HG03139 (cell line): ENCODE measurements around the gene HYOU1.
"Not testable (repeated sequence)": the region's sequence is repeated elsewhere in the genome, so short reads cannot be mapped to it uniquely, and the experiment has no call there.

Experiments
- ATAC-seq: cut with Tn5 transposase; IDR thresholded peaks from one replicate; pipeline ENCODE4 v1.9.1; 2021; ENCODE audit not compliant: unreplicated experiment

Gene HYOU1

DNA sequence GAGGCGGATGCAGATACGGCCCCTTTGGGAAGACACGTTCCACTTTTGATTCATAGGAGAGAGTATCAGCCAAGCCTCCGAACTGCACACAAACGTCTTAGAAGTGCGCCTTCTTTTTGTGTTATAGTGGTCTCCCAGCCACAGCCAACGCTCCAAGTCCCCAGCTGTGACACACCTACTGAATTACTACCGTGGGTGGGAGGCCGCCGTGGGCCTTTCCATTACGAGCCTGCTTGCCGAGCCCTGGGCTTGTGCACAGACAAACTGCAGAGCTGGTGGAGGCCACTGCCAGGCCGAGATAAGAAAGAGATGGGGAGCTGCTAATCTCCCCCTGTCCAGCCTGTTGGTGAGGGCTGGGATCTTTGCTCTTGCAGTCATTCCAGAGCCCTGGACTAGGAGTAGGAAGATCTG is 28.4 kb upstream of the HYOU1 start:
- ATAC-seq = peak; percentile 16

DNA sequence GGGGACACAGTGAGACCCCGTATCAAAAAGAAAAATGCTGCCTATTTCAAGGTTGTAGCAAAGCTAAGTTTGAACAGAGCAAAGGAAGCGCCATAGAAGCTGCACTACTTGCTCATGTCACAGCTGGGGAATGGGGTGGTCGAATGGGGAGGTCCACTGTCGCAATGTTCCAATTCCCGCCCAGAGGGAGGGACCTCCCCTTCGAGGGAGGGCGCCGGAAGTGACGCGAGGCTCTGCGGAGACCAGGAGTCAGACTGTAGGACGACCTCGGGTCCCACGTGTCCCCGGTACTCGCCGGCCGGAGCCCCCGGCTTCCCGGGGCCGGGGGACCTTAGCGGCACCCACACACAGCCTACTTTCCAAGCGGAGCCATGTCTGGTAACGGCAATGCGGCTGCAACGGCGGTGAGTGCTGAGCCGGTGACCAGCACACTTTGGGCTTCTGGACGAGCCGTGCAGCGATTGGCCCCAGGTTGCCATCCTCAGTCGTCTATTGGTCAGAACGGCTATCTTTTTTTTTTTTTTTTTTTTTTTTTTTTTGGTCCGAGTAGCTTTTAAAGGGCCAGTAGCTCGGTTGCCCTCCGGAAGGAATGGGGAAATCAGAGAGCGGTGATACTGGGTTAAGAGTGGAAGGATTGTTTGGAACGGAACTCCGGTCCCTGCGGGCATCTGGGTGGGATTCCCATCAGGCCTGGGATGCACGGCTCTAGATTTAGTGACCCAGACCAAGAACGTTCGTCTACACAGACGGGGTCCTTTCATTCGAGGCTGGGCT is 27.8 kb upstream of the HYOU1 start, which contains the start of gene HMBS:
TSS of gene HMBS (plus strand) at position 219 of the 774 bp plus-strand sequence. CDS start at position 372, 153 bp downstream.
- ATAC-seq = peak; percentile 74

GRCh38 chr11:119081682-119082260 is 24.8 kb upstream of the HYOU1 start:
- no peak for ATAC-seq

GRCh38 chr11:119078675-119079420 is 21.8 kb upstream of the HYOU1 start:
- no peak for ATAC-seq

GRCh38 chr11:119077839-119078238 is 20.8 kb upstream of the HYOU1 start:
- ATAC-seq = no peak

GRCh38 chr11:119067371-119068222 is 10.6 kb upstream of the HYOU1 start, which contains the start of gene VPS11:
VPS11 (plus strand) TSS chr11:119067818; CDS start chr11:119067824, 6 bp downstream.
- ATAC-seq = peak; percentile 87

- ATAC-seq = no peak
Observed at GRCh38 chr11:119065369-119065768, 8.4 kb upstream of the HYOU1 start.

- ATAC-seq = no peak
Observed at GRCh38 chr11:119062779-119063178, 5.8 kb upstream of the HYOU1 start.

- no peak for ATAC-seq
Observed at GRCh38 chr11:119061256-119061655, 4.3 kb upstream of the HYOU1 start.

DNA sequence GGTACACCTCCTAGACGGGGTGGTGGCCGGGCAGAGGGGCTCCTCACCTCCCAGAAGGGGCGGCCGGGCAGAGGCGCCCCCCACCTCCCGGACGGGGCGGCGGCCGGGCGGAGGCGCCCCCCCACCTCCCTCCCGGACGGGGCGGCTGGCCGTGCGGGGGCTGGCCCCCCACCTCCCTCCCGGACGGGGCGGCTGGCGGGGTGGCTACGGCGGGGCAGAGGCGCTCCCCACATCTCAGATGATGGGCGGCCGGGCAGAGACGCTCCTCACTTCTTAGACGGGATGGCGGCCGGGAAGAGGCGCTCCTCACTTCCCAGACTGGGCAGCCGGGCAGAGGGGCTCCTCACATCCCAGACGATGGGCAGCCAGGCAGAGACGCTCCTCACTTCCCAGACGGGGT is 2.1 kb upstream of the HYOU1 start:
- not testable (repeated sequence) for ATAC-seq

DNA sequence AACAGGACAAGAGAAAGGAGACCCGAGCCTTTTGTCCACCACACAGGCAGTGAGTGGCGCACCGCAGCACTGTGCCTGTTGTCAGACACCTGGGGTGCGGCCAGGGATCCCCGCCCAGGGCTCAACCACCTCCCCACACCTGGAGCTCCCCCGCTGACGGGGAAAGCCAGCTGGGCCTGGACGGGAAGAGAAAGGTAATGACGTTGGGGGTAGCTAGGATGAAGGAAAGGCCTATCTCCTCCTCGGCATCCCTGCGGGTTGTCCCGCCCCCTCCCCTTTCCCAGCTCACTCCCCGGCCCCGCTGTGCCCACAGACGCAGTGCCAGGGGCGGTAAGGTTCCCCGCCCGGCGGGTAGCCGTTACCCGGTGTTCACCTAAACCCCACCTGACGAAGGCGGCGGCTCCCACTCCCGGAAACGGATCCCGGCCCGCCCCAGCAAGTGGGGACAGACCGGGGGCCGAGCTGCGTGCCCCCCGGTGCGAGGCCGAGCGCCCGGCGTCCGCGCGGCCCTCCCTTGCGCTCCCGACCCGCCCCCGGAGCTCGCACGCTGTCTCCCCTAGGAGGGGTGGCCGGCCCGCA is 495 bp downstream of the HYOU1 start:
- peak; percentile 15 for ATAC-seq

GRCh38 chr11:119055901-119056300 is 1.1 kb downstream of the HYOU1 start:
- no peak for ATAC-seq

- ATAC-seq = no peak
Observed at GRCh38 chr11:119054418-119054817, 2.6 kb downstream of the HYOU1 start.

DNA sequence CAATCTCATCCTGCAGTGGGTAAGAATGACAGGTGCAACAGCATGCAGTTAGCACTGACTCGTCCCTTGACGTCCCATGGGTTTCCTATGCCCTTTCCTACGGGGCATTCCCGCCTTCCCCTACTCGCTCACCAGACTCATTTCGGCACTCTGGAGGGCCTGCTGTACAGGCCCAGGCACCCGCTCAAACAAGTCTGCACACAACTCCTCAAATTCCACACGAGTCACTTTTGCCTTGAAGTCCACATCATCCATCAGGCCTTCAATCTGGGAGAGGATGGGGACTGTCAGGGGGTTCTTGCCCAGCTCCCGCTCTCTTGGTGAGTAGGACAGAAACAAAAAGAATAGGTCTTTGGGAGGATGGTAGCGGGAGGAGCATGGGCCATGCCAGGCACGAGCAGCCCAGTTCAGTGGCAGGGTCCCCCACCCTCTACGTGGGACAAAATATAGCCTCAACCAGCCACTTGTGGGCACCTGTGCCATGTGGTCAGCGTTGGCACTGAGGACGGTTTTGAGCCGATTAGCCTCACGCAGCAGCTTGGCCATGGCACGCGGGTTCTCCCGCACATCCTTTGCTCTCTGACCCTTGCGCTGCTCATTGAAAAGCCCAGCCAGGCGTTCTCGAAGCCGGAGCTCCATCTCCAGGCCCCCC is 4.7 kb downstream of the HYOU1 start:
- ATAC-seq = no peak

- ATAC-seq = peak; percentile 43
Observed at GRCh38 chr11:119051440-119052162, 5.4 kb downstream of the HYOU1 start.

DNA sequence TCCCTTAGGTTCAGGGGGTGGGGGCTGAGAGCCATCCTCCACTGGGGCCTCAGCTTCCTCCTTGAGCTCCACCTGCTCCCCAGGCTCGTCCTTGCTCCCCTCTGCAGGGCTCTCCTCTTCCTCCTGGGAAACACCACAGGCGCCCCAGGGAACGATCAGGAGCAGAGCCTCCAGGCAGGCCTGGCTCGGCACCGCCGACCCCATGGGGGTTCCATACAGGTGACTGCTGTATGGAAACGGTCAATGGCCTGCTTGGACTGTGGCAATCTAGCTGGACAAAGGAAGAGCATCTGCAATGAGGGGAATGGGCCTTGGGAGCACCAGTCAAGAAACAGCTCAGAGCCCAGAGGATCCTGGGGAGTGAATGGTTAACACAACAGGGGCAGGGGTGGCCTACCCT is 7.9 kb downstream of the HYOU1 start:
- ATAC-seq = no peak

DNA sequence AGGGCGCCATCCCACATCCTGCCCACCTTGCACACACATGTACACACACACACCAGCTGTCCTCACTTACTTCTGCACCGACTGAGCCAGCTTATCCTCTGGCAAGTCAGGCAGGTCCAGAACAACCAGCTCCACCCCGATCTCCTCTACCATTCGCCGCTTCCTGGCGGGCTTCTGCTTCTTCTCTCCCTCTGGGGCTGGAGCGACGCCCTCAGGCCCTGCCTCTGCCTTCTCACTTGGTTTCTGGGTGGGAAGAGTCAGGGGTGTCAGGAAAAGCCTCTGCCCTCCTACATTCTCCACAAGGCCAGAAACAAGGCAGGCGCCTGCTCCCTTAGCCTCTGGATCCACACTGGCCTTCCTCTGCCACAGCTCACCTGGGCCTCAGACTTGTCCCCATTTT is 8.4 kb downstream of the HYOU1 start:
- no peak for ATAC-seq

DNA sequence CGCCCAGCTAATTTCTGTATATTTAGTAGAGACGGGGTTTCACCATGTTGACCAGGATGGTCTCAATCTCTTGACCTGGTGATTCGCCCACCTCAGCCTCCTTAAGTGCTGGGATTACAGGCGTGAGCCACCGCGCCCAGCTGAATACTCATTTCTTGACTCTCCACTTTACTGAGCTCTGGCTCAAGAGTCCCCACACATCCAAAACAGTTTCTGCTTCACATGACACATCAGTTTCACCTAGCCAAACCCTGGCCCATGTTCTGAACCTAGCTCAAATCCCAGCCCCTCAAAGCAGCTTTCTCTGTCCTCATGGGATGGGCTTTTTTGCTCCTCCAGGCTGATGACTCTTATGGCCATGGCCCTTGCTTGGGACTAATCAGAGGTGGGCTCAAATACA is 9.8 kb downstream of the HYOU1 start:
- ATAC-seq = no peak

- no peak for ATAC-seq
Observed at GRCh38 chr11:119046489-119046888, 10.5 kb downstream of the HYOU1 start.
